HepG2 (cell line): ENCODE data around the gene WDR43. TPM values are rescaled to one million over a fixed set of nuclear protein-coding genes. Genes with fewer than 3 reads are reported as not detected.
A peak's percentile ranks its signal among the peaks of the same experiment; 100 is the strongest.

ENCODE experiments used
- BRD4 ChIP-seq: sonication (generic); formaldehyde crosslinking; IDR thresholded peaks from 2 replicates; pipeline ENCODE4 v1.4.0; 2020; ENCODE audit warnings: missing genetic modification reagents
- GTF3A ChIP-seq: sonication (generic); formaldehyde crosslinking; conservative IDR thresholded peaks from 2 replicates; pipeline ENCODE4 v1.4.0; 2020; ENCODE audit warnings: mild to moderate bottlenecking, missing genetic modification reagents
- HDAC1 ChIP-seq: sonication (generic); formaldehyde crosslinking; IDR thresholded peaks from 2 replicates; pipeline ENCODE4 v1.5.1; 2020; ENCODE audit warnings: mild to moderate bottlenecking, missing genetic modification reagents
- HOXA7 ChIP-seq: sonication (generic); formaldehyde crosslinking; IDR thresholded peaks from 2 replicates; pipeline ENCODE4 v1.8.1; 2022; ENCODE audit warnings: mild to moderate bottlenecking, missing genetic modification reagents, moderate library complexity
- HOXA9 ChIP-seq: sonication (generic); formaldehyde crosslinking; IDR thresholded peaks from 2 replicates; pipeline ENCODE4 v1.8.1; 2022; ENCODE audit warnings: missing genetic modification reagents, mild to moderate bottlenecking, moderate library complexity, borderline replicate concordance
- JDP2 ChIP-seq: sonication (generic); formaldehyde crosslinking; IDR thresholded peaks from 2 replicates; pipeline ENCODE4 v1.8.1; 2022; ENCODE audit warnings: missing genetic modification reagents, borderline replicate concordance
- MXI1 ChIP-seq: IDR thresholded peaks from 3 replicates; pipeline ENCODE4 v1.6.1; 2012; ENCODE audit warnings: low read depth, low read length, inconsistent platforms, borderline replicate concordance
- MYC ChIP-seq: sonication (generic); formaldehyde crosslinking; IDR thresholded peaks from 2 replicates; pipeline ENCODE4 v1.9.0; 2021; ENCODE audit warnings: missing genetic modification reagents, borderline replicate concordance
- NFIB ChIP-seq: sonication (generic); formaldehyde crosslinking; IDR thresholded peaks from 2 replicates; pipeline ENCODE4 v1.9.0; 2021; ENCODE audit warnings: missing genetic modification reagents, mild to moderate bottlenecking, borderline replicate concordance
- NFRKB ChIP-seq: fragments of 450-650 bp; IDR thresholded peaks from 2 replicates; pipeline ENCODE4 v1.6.1; 2017
- NR2C2 ChIP-seq: sonication (generic); formaldehyde crosslinking; IDR thresholded peaks from 2 replicates; pipeline ENCODE4 v1.4.0; 2020; ENCODE audit warnings: missing genetic modification reagents, mild to moderate bottlenecking, moderate library complexity, borderline replicate concordance
- ONECUT2 ChIP-seq: sonication (generic); formaldehyde crosslinking; IDR thresholded peaks from 2 replicates; pipeline ENCODE4 v1.4.0; 2020; ENCODE audit warnings: missing genetic modification reagents
- RNF2 ChIP-seq: fragments of 450-650 bp; conservative IDR thresholded peaks from 2 replicates; pipeline ENCODE4 v1.6.1; 2016; ENCODE audit warnings: low read depth
- SP140L ChIP-seq: sonication (generic); formaldehyde crosslinking; IDR thresholded peaks from 2 replicates; pipeline ENCODE4 v1.4.0; 2020; ENCODE audit warnings: missing genetic modification reagents, borderline replicate concordance
- TRIM24 ChIP-seq: sonication (generic); formaldehyde crosslinking; IDR thresholded peaks from 2 replicates; pipeline ENCODE4 v1.8.0; 2022; ENCODE audit warnings: mild to moderate bottlenecking, missing genetic modification reagents
- ZBTB25 ChIP-seq: IDR thresholded peaks from 2 replicates; pipeline ENCODE4 v1.6.1; 2018; ENCODE audit warnings: missing genetic modification reagents
- ZBTB42 ChIP-seq: sonication (generic); formaldehyde crosslinking; IDR thresholded peaks from 2 replicates; pipeline ENCODE4 v1.5.0; 2020; ENCODE audit warnings: mild to moderate bottlenecking, missing genetic modification reagents
- ZFP36 ChIP-seq: fragments of 150-350 bp; IDR thresholded peaks from 2 replicates; pipeline ENCODE4 v1.6.1; 2018; ENCODE audit warnings: borderline replicate concordance, low read length, low read depth; ENCODE audit not compliant: partially characterized antibody
- ZFY ChIP-seq: sonication (generic); formaldehyde crosslinking; IDR thresholded peaks from 2 replicates; pipeline ENCODE4 v1.4.0; 2020; ENCODE audit warnings: missing genetic modification reagents
- ZNF143 ChIP-seq: sonication (generic); formaldehyde crosslinking; IDR thresholded peaks from 2 replicates; pipeline ENCODE4 v1.4.0; 2020; ENCODE audit warnings: missing genetic modification reagents
- ZNF331 ChIP-seq: sonication (generic); formaldehyde crosslinking; IDR thresholded peaks from 2 replicates; pipeline ENCODE4 v1.4.0; 2020; ENCODE audit warnings: missing genetic modification reagents
- ZNF354B ChIP-seq: sonication (generic); formaldehyde crosslinking; IDR thresholded peaks from 2 replicates; pipeline ENCODE4 v1.8.0; 2022; ENCODE audit warnings: mild to moderate bottlenecking, missing genetic modification reagents
- ZNF501 ChIP-seq: sonication (generic); formaldehyde crosslinking; IDR thresholded peaks from 2 replicates; pipeline ENCODE4 v1.5.1; 2020; ENCODE audit warnings: mild to moderate bottlenecking, moderate library complexity, missing genetic modification reagents
- ZNF549 ChIP-seq: sonication (generic); formaldehyde crosslinking; IDR thresholded peaks from 2 replicates; pipeline ENCODE4 v1.5.0; 2020; ENCODE audit warnings: missing genetic modification reagents
- ZNF552 ChIP-seq: sonication (generic); formaldehyde crosslinking; IDR thresholded peaks from 2 replicates; pipeline ENCODE4 v1.9.0; 2022; ENCODE audit warnings: missing genetic modification reagents, mild to moderate bottlenecking, borderline replicate concordance
- ZNF710 ChIP-seq: sonication (generic); formaldehyde crosslinking; IDR thresholded peaks from 2 replicates; pipeline ENCODE4 v1.5.0; 2020; ENCODE audit warnings: mild to moderate bottlenecking, missing genetic modification reagents, borderline replicate concordance
- polyA plus RNA-seq, 8 experiments: library from polyadenylated mRNA; depleted of rRNA in 3 of 8; stranded (reverse) in 7 of 8; unstranded in 1 of 8; fragments of >200 nt; fragmentation: Illumina TruSeq in 4 of 8; extraction: Trizol in 4 of 8; gene quantifications; 2 replicates each; pipeline versions ENCODE4 v1.2.1 to v1.2.3, GENCODE V29; 2011 to 2016; ENCODE audit warnings: low read depth in 4 of 8, missing spikeins in 1 of 8, mixed read lengths in 1 of 8; ENCODE audit not compliant: insufficient read depth in 1 of 8
- total RNA-seq, 5 experiments: library from RNA; depleted of rRNA; stranded (reverse); fragments of >200 nt; fragmentation: Illumina TruSeq; extraction: Trizol; gene quantifications; 2 replicates each; pipeline ENCODE4 v1.2.3, GENCODE V29; 2016; ENCODE audit warnings: low read depth in 1 of 5
- TF ChIP-seq, protein P1 (sequence below): sonication (generic); formaldehyde crosslinking; IDR thresholded peaks from 2 replicates; pipeline ENCODE4 v1.5.0; 2020; ENCODE audit warnings: mild to moderate bottlenecking, missing genetic modification reagents

WDR43 gene
- total and polyA plus RNA-seq, 2 of the 13 experiments (the other 11 are each of a cell fraction or from before 2014, with no cell fraction given): 121 to 167 TPM

GRCh38 chr2:28894470-28895188 is at the start of gene WDR43 (continued):
- TF ChIP-seq ZBTB25 (CRISPR knock-in tag) (peak; percentile 63; the same call in 1 of the 2 replicates), ZBTB42 (CRISPR knock-in tag) (no peak; the same call in 1 of the 2 replicates), ONECUT2 (CRISPR knock-in tag) (no peak), ZNF710 (peak; percentile 26; the same call in 1 of the 2 replicates), ZFP36 (no peak), ZFY (CRISPR knock-in tag) (peak; percentile 98), NFRKB (no peak), ZNF501 (CRISPR knock-in tag) (peak; percentile 90), JDP2 (no peak), SP140L (CRISPR knock-in tag) (no peak), ZNF143 (no peak), NR2C2 (CRISPR knock-in tag) (peak; percentile 81), NFIB (CRISPR knock-in tag) (no peak), HOXA9 (CRISPR knock-in tag) (no peak; the same call in 1 of the 2 replicates), HDAC1 (CRISPR knock-in tag) (peak; percentile 92), MXI1 (peak; percentile 100), ZNF331 (CRISPR knock-in tag) (peak; percentile 78; the same call in 1 of the 2 replicates), ZNF552 (no peak; the same call in 1 of the 2 replicates), HOXA7 (CRISPR knock-in tag) (no peak), RNF2 (peak; percentile 84; the same call in 1 of the 2 replicates), ZNF549 (CRISPR knock-in tag) (0 out of 2 replicates have a peak, but pooled peaks have one; percentile 16), BRD4 (peak; percentile 90), GTF3A (CRISPR knock-in tag) (peak; percentile 98; the same call in 1 of the 2 replicates), ZNF354B (CRISPR knock-in tag) (peak; percentile 36; the same call in 1 of the 2 replicates), TRIM24 (CRISPR knock-in tag) (no peak), MYC (CRISPR knock-in tag) (peak; percentile 100)
- TF ChIP-seq, protein P1, sequence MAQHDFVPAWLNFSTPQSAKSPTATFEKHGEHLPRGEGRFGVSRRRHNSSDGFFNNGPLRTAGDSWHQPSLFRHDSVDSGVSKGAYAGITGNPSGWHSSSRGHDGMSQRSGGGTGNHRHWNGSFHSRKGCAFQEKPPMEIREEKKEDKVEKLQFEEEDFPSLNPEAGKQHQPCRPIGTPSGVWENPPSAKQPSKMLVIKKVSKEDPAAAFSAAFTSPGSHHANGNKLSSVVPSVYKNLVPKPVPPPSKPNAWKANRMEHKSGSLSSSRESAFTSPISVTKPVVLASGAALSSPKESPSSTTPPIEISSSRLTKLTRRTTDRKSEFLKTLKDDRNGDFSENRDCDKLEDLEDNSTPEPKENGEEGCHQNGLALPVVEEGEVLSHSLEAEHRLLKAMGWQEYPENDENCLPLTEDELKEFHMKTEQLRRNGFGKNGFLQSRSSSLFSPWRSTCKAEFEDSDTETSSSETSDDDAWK (CRISPR knock-in tag): no peak
